DND-41 (cell line): ENCODE results near the gene PCSK9.

Experiments used
- ATAC-seq: fragments of 200-7000 bp; cut with Tn5 transposase; 3 replicates; pipeline ENCODE4 v1.9.1; 2021; ENCODE audit warnings: low read depth; ENCODE audit not compliant: insufficient read depth
- DNase-seq: peaks from one replicate; pipeline ENCODE4 v3.0.0-alpha.2; 2020
- H2AFZ ChIP-seq: 2 replicates; pipeline ENCODE4 v1.6.0; 2012; ENCODE audit warnings: low read depth, low read length
- H3K27ac ChIP-seq: 2 replicates; pipeline ENCODE4 v1.5.1; 2012; ENCODE audit warnings: low read length, inconsistent platforms
- H3K27me3 ChIP-seq: fragments of 200-600 bp; sonication (generic); 2 replicates; pipeline ENCODE4 v1.6.0; 2012; ENCODE audit warnings: low read length, mild to moderate bottlenecking, inconsistent platforms; ENCODE audit not compliant: insufficient read depth, poor library complexity
- H3K36me3 ChIP-seq: 2 replicates; pipeline ENCODE4 v1.5.1; 2012; ENCODE audit warnings: low read length, inconsistent platforms; ENCODE audit not compliant: insufficient read depth
- H3K4me1 ChIP-seq: 2 replicates; pipeline ENCODE4 v1.5.1; 2012; ENCODE audit warnings: mild to moderate bottlenecking, low read length; ENCODE audit not compliant: insufficient read depth
- H3K4me2 ChIP-seq: 2 replicates; pipeline ENCODE4 v1.6.0; 2012; ENCODE audit warnings: mild to moderate bottlenecking, moderate library complexity, low read length, inconsistent platforms; ENCODE audit not compliant: insufficient read depth
- H3K4me3 ChIP-seq, 2 experiments: fragments of 200-600 bp in 1 of 2; shearing (Covaris generic) in 1 of 2; 2 replicates each; pipeline ENCODE4 v1.5.1; 2012 to 2016; ENCODE audit warnings: inconsistent platforms in 2 of 2, low read length in 2 of 2, mild to moderate bottlenecking in 2 of 2, low read depth in 1 of 2, moderate library complexity in 1 of 2
- H3K79me2 ChIP-seq: 2 replicates; pipeline ENCODE4 v1.6.0; 2012; ENCODE audit warnings: low read length, inconsistent platforms; ENCODE audit not compliant: insufficient read depth
- H3K9ac ChIP-seq: 2 replicates; pipeline ENCODE4 v1.6.0; 2012; ENCODE audit warnings: low read depth, mild to moderate bottlenecking, inconsistent platforms, low read length, moderate library complexity
- H3K9me3 ChIP-seq: 2 replicates; pipeline ENCODE4 v1.5.1; 2012; ENCODE audit warnings: low read length, moderate library complexity, mild to moderate bottlenecking, inconsistent platforms; ENCODE audit not compliant: insufficient read depth, severe bottlenecking
- H4K20me1 ChIP-seq: 2 replicates; pipeline ENCODE4 v1.6.0; 2012; ENCODE audit warnings: low read length; ENCODE audit not compliant: insufficient read depth
- EZH2 ChIP-seq: IDR thresholded peaks from 3 replicates; pipeline ENCODE4 v1.6.1; 2012; ENCODE audit warnings: borderline replicate concordance, low read depth, mild to moderate bottlenecking, moderate library complexity, low read length, inconsistent platforms; ENCODE audit not compliant: severe bottlenecking
- TF ChIP-seq, protein P1 (sequence below): IDR thresholded peaks from 2 replicates; pipeline ENCODE4 v1.5.1; 2012; ENCODE audit warnings: borderline replicate concordance, low read length, moderate library complexity, mild to moderate bottlenecking; ENCODE audit not compliant: poor library complexity, severe bottlenecking; ENCODE audit errors: extremely low read depth

Gene PCSK9

DNA sequence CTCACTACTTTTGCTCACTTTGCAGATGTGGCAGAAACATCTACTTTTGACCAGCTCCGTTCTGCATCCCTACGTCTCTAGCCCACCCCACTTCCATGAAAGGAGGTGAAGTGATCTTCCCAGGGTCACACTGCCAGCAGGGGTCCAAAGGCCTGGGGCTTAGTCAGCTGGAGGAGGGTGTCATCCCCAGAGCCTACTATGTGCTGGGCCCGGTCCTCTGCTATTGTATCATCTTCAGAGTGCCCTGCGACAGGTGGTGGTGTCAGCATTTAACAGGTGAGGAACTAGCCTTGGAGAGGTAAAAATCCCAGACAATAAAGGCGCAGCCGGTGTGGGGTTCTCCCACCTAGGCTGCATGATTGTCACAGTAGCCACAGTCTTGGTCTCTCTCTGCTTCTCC is 46.2 kb upstream of the PCSK9 start:
- DNase-seq (no peak), ATAC-seq (no peak)
- H2AFZ ChIP-seq, result no peak overlapping the region
- H3K36me3 ChIP-seq, result no peaks in the 10 kb centered on the region
- H3K9ac ChIP-seq, result no peak overlapping the region
- no peak overlapping the region for H3K4me3 ChIP-seq
- H3K4me2 ChIP-seq, result no peak overlapping the region
- no peaks in the 10 kb centered on the region for H3K4me1 ChIP-seq
- no peaks in the 10 kb centered on the region for H3K79me2 ChIP-seq
- H4K20me1 ChIP-seq, result no peaks in the 10 kb centered on the region
- H3K27ac ChIP-seq, result no peak overlapping the region
- TF ChIP-seq, protein P1, sequence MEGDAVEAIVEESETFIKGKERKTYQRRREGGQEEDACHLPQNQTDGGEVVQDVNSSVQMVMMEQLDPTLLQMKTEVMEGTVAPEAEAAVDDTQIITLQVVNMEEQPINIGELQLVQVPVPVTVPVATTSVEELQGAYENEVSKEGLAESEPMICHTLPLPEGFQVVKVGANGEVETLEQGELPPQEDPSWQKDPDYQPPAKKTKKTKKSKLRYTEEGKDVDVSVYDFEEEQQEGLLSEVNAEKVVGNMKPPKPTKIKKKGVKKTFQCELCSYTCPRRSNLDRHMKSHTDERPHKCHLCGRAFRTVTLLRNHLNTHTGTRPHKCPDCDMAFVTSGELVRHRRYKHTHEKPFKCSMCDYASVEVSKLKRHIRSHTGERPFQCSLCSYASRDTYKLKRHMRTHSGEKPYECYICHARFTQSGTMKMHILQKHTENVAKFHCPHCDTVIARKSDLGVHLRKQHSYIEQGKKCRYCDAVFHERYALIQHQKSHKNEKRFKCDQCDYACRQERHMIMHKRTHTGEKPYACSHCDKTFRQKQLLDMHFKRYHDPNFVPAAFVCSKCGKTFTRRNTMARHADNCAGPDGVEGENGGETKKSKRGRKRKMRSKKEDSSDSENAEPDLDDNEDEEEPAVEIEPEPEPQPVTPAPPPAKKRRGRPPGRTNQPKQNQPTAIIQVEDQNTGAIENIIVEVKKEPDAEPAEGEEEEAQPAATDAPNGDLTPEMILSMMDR, result no peak
- no peak for TF ChIP-seq EZH2
- no peaks in the 10 kb centered on the region for H3K9me3 ChIP-seq
- H3K27me3 ChIP-seq, result peaks cover 4% of the 10 kb centered on the region

DNA sequence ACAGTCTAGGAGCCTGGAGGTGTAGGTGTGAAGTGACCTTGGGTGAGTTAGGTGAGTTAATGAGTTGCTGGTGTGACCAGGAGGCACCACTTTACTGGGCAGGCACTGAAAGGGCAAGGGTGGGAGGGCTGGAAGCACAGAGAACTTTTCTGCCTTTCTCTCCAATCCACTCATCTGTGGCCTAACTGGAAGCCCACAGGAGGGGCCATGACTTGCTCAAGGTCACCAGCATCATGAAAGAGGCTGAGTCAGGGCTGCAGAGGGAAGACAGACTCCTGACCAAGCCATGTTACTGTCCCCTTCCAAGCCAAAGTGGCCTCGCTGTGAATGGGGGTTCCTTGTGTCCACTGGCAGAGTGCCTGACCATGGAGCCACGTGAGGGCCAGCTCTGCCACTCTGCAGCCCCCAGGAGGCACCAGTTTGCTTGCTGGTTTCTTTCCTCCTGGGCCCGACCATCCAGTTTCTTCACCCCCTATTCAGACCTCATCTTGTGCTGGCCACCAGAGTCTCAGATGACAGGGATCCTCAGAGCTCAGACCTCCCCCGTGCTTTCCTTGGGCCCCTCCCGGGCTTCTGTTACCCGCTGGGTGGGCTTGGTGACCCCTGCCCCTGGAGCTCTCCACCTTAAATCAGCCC is 44.9 kb upstream of the PCSK9 start:
- Histone ChIP-seq H2AFZ (no peak overlapping the region), H3K27ac (no peak overlapping the region), H4K20me1 (no peaks in the 10 kb centered on the region), H3K9ac (no peak overlapping the region), H3K4me2 (no peak overlapping the region), H3K9me3 (no peaks in the 10 kb centered on the region), H3K4me1 (no peaks in the 10 kb centered on the region), H3K4me3 (no peak overlapping the region), H3K79me2 (no peaks in the 10 kb centered on the region), H3K36me3 (no peaks in the 10 kb centered on the region), H3K27me3 (peaks cover 4% of the 10 kb centered on the region)
- TF ChIP-seq, protein P1, result no peak
- TF ChIP-seq EZH2, result no peak
- DNase-seq (no peak), ATAC-seq (no peak)

DNA sequence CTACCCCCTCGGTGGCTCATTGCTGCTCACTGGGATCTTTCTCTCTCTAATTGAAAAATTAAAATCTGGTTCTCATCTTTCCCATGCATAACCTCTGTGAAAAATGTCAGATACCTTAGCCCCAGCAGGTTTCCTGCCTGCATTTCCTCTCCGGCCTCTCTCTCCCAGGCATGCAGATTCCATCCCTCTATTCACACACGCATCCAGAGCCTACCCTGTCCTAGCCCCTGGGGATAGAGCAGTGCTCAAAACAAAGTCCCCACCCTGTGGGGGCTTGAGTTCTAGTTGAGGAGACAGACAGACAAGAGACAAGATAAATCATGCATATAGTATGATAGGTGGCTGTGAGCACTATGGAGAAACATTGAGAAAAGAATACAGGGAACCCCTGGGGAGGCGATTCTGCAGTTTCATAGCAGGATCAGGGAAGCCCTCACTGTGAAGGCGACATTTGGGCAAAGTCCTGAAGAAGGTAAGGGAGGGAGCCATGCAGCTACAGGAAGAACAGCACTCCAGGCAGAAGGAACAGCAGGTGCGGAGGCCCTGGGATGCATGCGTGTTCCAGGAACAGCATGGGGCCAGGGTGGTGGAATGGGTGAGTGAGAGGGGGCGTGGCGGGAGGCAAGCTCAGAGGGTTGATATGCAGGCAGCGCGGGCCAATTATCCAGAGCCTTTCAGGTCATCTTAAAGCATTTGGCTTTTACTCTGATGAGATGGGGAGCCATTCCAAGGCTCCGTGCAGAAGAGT is 44.2 kb upstream of the PCSK9 start:
- ATAC-seq (no peak), DNase-seq (no peak)
- TF ChIP-seq, protein P1, result no peak
- no peak for TF ChIP-seq EZH2
- Histone ChIP-seq H2AFZ (no peak overlapping the region), H3K9ac (no peak overlapping the region), H3K27me3 (peaks cover 4% of the 10 kb centered on the region), H4K20me1 (no peaks in the 10 kb centered on the region), H3K27ac (no peak overlapping the region), H3K4me2 (no peak overlapping the region), H3K4me3 (no peak overlapping the region), H3K79me2 (no peaks in the 10 kb centered on the region), H3K4me1 (no peaks in the 10 kb centered on the region), H3K9me3 (no peaks in the 10 kb centered on the region), H3K36me3 (no peaks in the 10 kb centered on the region)
